Mesothelial cell of epicardium (in vitro differentiated cells): ENCODE results near the gene RFTN1. TPM values are rescaled to one million over a fixed set of nuclear protein-coding genes. Genes with fewer than 3 reads are reported as not detected.

Experiments used
- DNase-seq, 2 experiments: peaks; one replicate each; pipeline ENCODE4 v3.0.0; 2021; ENCODE audit warnings: low spot score in 2 of 2; ENCODE audit not compliant: unreplicated experiment in 2 of 2
- H3K27ac Mint-ChIP-seq: 2 replicates; pipeline ENCODE4 v1.8.0; 2021; ENCODE audit warnings: mixed read lengths
- H3K27me3 Mint-ChIP-seq: 2 replicates; pipeline ENCODE4 v1.8.0; 2021; ENCODE audit warnings: low read depth, mixed read lengths
- H3K36me3 Mint-ChIP-seq: 2 replicates; pipeline ENCODE4 v1.8.0; 2021; ENCODE audit warnings: mixed read lengths
- H3K4me1 Mint-ChIP-seq: 2 replicates; pipeline ENCODE4 v1.8.0; 2021; ENCODE audit warnings: mixed read lengths
- H3K4me3 Mint-ChIP-seq: 2 replicates; pipeline ENCODE4 v1.8.0; 2021; ENCODE audit warnings: mild to moderate bottlenecking, moderate library complexity, mixed read lengths
- H3K9me3 Mint-ChIP-seq: 2 replicates; pipeline ENCODE4 v1.8.0; 2021; ENCODE audit warnings: mixed read lengths
- total RNA-seq: library from RNA; stranded (reverse); gene quantifications from 3 replicates; pipeline ENCODE4 v1.2.1, GENCODE V29; 2021
- TF ChIP-seq, protein P1 (sequence below): fragments of 200-600 bp; sonication (generic); IDR thresholded peaks from one replicate; pipeline ENCODE4 v1.5.0; 2021; ENCODE audit warnings: antibody characterized with exemption; ENCODE audit not compliant: unreplicated experiment

Gene RFTN1
- total RNA-seq, 1 donor from 2014 or later = 10.0 TPM

DNA sequence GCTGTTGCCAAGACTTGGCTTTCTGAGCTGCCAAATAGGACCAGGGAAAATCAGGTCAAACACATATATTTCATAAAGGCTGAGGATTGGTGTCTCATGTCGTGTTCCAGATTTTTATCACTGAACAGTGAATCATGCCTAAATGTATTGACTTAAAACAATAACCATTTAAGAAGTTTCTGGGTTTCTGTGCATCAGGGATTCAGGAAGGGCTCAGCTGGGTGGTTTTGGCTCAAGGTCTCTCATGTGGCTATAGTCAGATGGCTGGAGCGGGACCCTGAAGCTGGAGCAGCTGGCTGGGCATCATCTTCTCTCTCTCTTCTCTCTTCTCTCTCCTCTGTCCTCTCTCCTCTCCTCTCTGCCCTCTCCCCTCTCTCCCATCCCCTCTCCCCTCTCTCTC, 10.7 kb upstream of the RFTN1 start:
- no peak overlapping the region for H3K4me3 Mint-ChIP-seq
- peaks cover 9% of the 10 kb centered on the region for H3K9me3 Mint-ChIP-seq
- peaks cover 70% of the 10 kb centered on the region for H3K27me3 Mint-ChIP-seq
- TF ChIP-seq, protein P1, sequence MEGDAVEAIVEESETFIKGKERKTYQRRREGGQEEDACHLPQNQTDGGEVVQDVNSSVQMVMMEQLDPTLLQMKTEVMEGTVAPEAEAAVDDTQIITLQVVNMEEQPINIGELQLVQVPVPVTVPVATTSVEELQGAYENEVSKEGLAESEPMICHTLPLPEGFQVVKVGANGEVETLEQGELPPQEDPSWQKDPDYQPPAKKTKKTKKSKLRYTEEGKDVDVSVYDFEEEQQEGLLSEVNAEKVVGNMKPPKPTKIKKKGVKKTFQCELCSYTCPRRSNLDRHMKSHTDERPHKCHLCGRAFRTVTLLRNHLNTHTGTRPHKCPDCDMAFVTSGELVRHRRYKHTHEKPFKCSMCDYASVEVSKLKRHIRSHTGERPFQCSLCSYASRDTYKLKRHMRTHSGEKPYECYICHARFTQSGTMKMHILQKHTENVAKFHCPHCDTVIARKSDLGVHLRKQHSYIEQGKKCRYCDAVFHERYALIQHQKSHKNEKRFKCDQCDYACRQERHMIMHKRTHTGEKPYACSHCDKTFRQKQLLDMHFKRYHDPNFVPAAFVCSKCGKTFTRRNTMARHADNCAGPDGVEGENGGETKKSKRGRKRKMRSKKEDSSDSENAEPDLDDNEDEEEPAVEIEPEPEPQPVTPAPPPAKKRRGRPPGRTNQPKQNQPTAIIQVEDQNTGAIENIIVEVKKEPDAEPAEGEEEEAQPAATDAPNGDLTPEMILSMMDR = no peak
- no peak for DNase-seq
- H3K4me1 Mint-ChIP-seq = peaks cover 8% of the 10 kb centered on the region
- H3K27ac Mint-ChIP-seq = no peak overlapping the region
- no peaks in the 10 kb centered on the region for H3K36me3 Mint-ChIP-seq

DNA sequence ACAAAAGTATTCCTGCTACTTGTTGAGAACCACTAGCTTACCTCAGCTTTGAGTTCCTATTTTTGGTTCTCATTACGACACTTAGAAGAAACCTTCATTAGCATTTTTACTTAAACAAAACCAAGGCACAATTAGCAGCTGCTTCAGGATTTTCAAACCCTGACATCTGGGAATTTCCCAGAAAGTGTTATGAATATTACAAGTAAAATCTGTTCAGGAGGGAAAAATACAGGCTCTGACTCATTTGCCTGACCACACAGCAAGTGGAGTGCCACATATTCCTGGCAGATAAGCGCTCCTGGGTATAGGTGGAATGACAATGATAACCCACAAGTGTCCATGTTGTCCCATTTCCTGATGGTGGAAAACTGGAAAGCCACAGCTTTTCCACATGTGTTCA, 10.3 kb upstream of the RFTN1 start:
- Mint-ChIP-seq H3K36me3 (no peaks in the 10 kb centered on the region), H3K9me3 (peaks cover 10% of the 10 kb centered on the region), H3K4me1 (peaks cover 8% of the 10 kb centered on the region), H3K4me3 (no peak overlapping the region), H3K27ac (no peak overlapping the region), H3K27me3 (peaks cover 74% of the 10 kb centered on the region)
- DNase-seq = no peak
- TF ChIP-seq, protein P1 = no peak

DNA sequence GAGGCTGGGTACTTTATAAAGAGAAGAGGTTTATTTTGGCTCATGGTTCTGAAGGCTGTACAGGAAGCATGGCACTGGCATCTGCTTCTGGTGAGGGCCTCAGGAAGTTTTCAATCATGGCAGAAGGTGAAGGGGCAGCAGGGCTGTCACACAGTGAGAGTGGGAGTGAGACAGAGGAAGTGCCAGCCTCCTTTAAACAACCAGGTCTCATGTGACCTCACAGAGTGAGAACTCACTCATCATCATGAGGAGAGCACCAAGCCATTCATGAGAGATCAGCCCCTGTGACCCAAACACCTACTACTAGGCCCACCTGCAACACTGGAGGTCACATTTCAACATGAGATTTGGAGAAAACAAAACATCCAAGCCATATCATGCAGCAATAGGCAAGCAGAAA, 9.3 kb upstream of the RFTN1 start:
- no peak overlapping the region for H3K27ac Mint-ChIP-seq
- TF ChIP-seq, protein P1 = no peak

DNA sequence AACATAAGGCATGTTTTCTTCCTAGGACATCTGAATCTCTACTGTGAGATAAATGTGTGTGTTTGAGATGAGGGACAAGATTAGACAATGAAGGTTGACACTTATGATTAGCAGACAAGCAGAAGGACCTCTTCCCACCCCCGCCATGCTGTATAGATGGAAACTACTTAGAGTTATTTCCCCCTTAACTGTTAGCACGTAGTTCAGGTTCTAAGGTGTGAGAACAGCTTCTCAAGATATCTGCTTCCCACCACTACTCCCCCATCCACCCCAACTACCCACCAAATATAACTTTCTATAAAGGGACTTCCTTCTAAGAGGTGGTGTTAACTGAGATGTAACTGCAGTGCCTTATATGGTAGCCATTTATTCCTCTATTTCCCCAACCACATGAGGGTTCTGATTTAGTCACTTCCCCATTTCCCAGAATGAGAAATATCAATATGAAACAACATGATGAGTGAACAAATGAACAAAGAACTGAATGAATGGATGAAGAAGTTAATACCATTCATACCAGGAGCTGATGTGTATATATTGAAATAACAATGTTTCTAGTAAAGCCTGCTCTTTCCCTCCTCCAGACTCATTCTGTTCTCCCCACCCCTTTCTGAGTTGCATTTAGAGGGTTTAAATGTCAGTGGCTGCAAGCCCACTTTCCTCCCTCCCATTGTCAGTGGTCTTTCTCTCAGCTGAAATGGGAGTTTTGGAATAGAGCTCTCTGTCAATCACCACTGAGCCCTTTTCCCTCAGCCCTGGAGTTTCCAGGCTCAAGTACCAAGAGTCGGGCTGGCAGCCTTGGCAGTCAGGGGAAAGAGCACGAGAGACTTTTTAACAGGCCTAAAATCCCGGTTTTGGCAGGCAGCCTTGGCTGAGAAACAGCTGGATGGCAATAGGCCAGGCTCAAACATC, 7.7 kb upstream of the RFTN1 start:
- peaks cover 23% of the 10 kb centered on the region for H3K4me1 Mint-ChIP-seq
- peaks cover 64% of the 10 kb centered on the region for H3K27me3 Mint-ChIP-seq
- H3K36me3 Mint-ChIP-seq = no peaks in the 10 kb centered on the region
- H3K9me3 Mint-ChIP-seq = peaks cover 8% of the 10 kb centered on the region
- no peak overlapping the region for H3K4me3 Mint-ChIP-seq
- no peak for DNase-seq
- TF ChIP-seq, protein P1 = no peak
- H3K27ac Mint-ChIP-seq = no peak overlapping the region

More for the DNA sequence above, 9.3 kb upstream of the RFTN1 start:
- Mint-ChIP-seq H3K27me3 (peaks cover 72% of the 10 kb centered on the region), H3K9me3 (peaks cover 12% of the 10 kb centered on the region), H3K36me3 (no peaks in the 10 kb centered on the region), H3K4me1 (peaks cover 10% of the 10 kb centered on the region), H3K4me3 (no peak overlapping the region)
- DNase-seq = no peak

DNA sequence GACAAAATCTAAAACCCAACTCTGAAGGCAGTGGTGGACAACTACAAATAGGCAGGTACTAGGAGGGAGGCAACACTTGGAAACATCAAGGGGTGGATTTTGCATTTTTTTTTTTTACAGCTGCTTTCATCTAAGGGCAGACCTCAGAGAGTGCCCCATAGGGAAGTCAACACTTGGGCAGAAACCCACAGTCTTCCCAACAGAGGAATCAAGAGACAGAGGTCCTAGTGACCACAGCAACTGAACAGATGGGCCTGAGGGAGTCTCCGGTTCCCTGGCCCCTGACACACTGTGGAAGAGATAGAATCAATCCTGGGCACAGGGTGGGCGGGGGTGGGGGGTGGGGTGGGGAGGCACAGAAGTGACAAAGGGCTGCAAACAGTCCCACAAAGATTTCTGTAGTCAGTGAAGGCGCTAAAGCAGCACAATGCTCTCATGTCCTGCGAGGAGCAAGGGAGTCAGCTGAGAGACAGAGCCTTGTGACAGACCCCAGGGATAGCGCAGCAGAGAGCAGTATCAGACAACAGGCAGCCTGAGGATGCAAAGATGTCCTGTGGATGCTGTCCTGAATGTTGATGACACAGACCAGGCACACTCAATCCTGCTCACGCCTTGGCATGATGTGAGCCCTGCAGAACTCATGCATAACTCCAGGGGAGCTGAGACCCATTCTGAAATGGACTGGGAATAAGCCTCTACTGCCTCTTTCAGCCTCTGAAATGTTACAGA, 6.9 kb upstream of the RFTN1 start:
- TF ChIP-seq, protein P1 = no peak

More for the DNA sequence above, 6.9 kb upstream of the RFTN1 start:
- Mint-ChIP-seq H3K9me3 (peaks cover 8% of the 10 kb centered on the region), H3K36me3 (no peaks in the 10 kb centered on the region), H3K4me1 (peaks cover 25% of the 10 kb centered on the region), H3K27me3 (peaks cover 62% of the 10 kb centered on the region), H3K27ac (no peak overlapping the region), H3K4me3 (no peak overlapping the region)
- no peak for DNase-seq
